Gastrocnemius medialis (tissue), 4 donors: Measurements from ENCODE around the gene PRELP. TPM values are rescaled to one million over a fixed set of nuclear protein-coding genes. Genes with fewer than 3 reads are reported as not detected.
A peak's percentile ranks its signal among the peaks of the same experiment; 100 is the strongest.
"Not testable (repeated sequence)": the region's sequence is repeated elsewhere in the genome, so short reads cannot be mapped to it uniquely, and the experiment has no call there.

Source experiments
- ATAC-seq, 2 donors: fragments of 150-250 bp; one replicate each; pipeline ENCODE4 v1.9.1; 2016
- DNase-seq, 2 donors: peaks; one replicate each; pipeline ENCODE4 v3.0.0-alpha.2; 2019
- H3K27ac ChIP-seq, 4 donors: fragments of 200-600 bp; sonication (generic); 1 replicate in 1 of 4; 2 replicates in 3 of 4; pipeline ENCODE4 v1.5.1; 2016 to 2018; ENCODE audit warnings: mild to moderate bottlenecking in 2 of 4, moderate library complexity in 1 of 4
- H3K27me3 ChIP-seq, 3 donors: fragments of 200-600 bp; sonication (generic) in 2 of 3; 1 replicate in 1 of 3; 2 replicates in 2 of 3; pipeline versions ENCODE4 v1.5.1 to v1.6.0; 2016 to 2019; ENCODE audit warnings: mild to moderate bottlenecking in 1 of 3, moderate library complexity in 1 of 3
- H3K36me3 ChIP-seq, 2 donors: fragments of 200-600 bp; sonication (generic) in 1 of 2; one replicate each; pipeline ENCODE4 v1.5.1; 2017 to 2018
- H3K4me1 ChIP-seq, 2 donors: fragments of 200-600 bp; sonication (generic) in 1 of 2; one replicate each; pipeline ENCODE4 v1.5.1; 2016 to 2017; ENCODE audit warnings: mild to moderate bottlenecking in 2 of 2
- H3K4me3 ChIP-seq, 4 donors: fragments of 200-600 bp; sonication (generic) in 3 of 4; 1 replicate in 1 of 4; 2 replicates in 3 of 4; pipeline ENCODE4 v1.5.1; 2016 to 2019; ENCODE audit warnings: mild to moderate bottlenecking in 2 of 4
- H3K9me3 ChIP-seq, 3 donors: fragments of 200-600 bp; sonication (generic) in 2 of 3; 1 replicate in 1 of 3; 2 replicates in 2 of 3; pipeline ENCODE4 v1.5.1; 2016 to 2019
- POLR2A ChIP-seq, 2 donors: fragments of 450-650 bp; IDR thresholded peaks; one replicate each; pipeline ENCODE4 v1.6.1; 2017; ENCODE audit warnings: antibody characterized with exemption in 2 of 2, mild to moderate bottlenecking in 2 of 2, moderate library complexity in 2 of 2
- in situ Hi-C, 4 donors: fragments of 200-750 bp; cut with MboI; loops; one replicate each; pipeline versions ENCODE4 v1.15.0 to v1.8.0; 2017; ENCODE audit warnings: low sequenced_read_pairs in 4 of 4
- intact Hi-C: fragments of 100-400 bp; cut with DNase I; formaldehyde crosslinking; loops from one replicate; pipeline ENCODE4 v1.15.1; 2023; ENCODE audit warnings: low total_unique reads
- total RNA-seq, 4 donors: library from RNA; depleted of rRNA; stranded (reverse); fragments of >200 nt; gene quantifications; one replicate each; pipeline versions ENCODE4 v1.1.0 to v1.2.3, GENCODE V29; 2016
- TF ChIP-seq, protein P1 (sequence below), 5 experiments: fragments of 450-650 bp in 3 of 5; fragments of 200-600 bp in 2 of 5; sonication (generic) in 2 of 5; IDR thresholded peaks in 4 of 5; conservative IDR thresholded peaks in 1 of 5; 1 replicate in 4 of 5; 2 replicates in 1 of 5; pipeline ENCODE4 v1.5.1; 2016 to 2019; ENCODE audit warnings: antibody characterized with exemption in 5 of 5, mild to moderate bottlenecking in 3 of 5, moderate library complexity in 3 of 5

The PRELP gene
- total RNA-seq, 4 donors from 2014 or later, result 12.2 to 32.6 (median 16.9) TPM

DNA sequence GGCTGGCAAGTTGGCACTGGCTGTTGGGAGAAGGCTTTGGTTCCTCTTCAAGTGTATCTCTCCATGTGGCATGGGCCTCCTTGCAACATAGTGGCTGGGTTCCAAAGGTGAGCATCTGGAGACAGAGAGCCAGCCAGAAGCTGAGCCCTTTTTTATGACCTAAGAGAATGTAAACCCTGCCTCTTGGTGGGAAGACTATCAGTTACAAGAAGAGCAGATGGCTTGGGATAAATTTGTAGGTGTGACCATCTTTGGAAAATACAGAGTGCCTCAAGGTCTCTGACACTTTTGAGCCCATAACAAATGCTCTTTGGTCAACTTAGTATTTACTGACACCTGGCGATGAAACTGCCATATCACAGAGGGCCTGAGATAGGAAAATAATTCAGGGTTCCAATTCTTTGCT, 31.4 kb upstream of the PRELP start:
- TF ChIP-seq, protein P1, sequence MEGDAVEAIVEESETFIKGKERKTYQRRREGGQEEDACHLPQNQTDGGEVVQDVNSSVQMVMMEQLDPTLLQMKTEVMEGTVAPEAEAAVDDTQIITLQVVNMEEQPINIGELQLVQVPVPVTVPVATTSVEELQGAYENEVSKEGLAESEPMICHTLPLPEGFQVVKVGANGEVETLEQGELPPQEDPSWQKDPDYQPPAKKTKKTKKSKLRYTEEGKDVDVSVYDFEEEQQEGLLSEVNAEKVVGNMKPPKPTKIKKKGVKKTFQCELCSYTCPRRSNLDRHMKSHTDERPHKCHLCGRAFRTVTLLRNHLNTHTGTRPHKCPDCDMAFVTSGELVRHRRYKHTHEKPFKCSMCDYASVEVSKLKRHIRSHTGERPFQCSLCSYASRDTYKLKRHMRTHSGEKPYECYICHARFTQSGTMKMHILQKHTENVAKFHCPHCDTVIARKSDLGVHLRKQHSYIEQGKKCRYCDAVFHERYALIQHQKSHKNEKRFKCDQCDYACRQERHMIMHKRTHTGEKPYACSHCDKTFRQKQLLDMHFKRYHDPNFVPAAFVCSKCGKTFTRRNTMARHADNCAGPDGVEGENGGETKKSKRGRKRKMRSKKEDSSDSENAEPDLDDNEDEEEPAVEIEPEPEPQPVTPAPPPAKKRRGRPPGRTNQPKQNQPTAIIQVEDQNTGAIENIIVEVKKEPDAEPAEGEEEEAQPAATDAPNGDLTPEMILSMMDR (IDR thresholded peaks at IDR 0.05 in 4 of 5, conservative IDR thresholded peaks at IDR 0.05 in 1 of 5), result no peak
- no peak for TF ChIP-seq POLR2A (IDR thresholded peaks at IDR 0.05)
- peak overlapping the region in 2 of 4 donors; percentile 34 to 48 for H3K27ac ChIP-seq
- DNase-seq (peak in 1 of 2 donors; percentile 28), ATAC-seq (no peak)
- in situ Hi-C loops (loop anchor here in 1 of 4 donors (10.0 kb wide), 1 partner anchor 79 kb away; no protein-coding TSS in a partner anchor), intact Hi-C loops (loop anchor here (5.0 kb wide), 3 partner anchors 37 to 102 kb away; no protein-coding TSS in a partner anchor)
- no peaks in the 10 kb centered on the region for H3K4me1 ChIP-seq
- H3K4me3 ChIP-seq, result no peak overlapping the region
- H3K27me3 ChIP-seq, result no peaks in the 10 kb centered on the region
- no peaks in the 10 kb centered on the region for H3K36me3 ChIP-seq
- no peaks in the 10 kb centered on the region for H3K9me3 ChIP-seq

DNA sequence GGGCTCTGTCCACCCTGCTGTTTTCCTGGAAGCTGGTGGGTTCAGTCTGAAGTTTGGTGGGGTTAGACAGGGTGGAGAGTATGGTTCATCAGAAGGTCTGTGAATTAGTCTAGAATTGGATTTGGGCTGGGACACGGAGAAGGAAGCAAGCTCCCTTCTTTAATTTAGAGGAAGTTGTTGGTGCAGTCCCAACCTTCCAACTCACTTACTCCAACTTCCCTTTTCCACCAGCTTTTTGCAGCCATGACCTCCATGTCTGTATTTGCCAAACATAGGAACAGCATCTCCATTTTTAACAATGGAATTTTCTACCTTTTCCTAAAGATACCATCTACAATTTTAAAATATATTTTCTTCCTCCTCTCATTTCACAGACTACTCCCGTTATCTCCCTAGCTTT, 28.5 kb upstream of the PRELP start:
- Histone ChIP-seq H3K9me3 (no peaks in the 10 kb centered on the region), H3K36me3 (no peaks in the 10 kb centered on the region), H3K4me3 (no peak overlapping the region), H3K27me3 (no peaks in the 10 kb centered on the region), H3K27ac (no peak overlapping the region), H3K4me1 (no peaks in the 10 kb centered on the region)
- in situ Hi-C loops, result loop anchor here in 1 of 4 donors (10.0 kb wide), 1 partner anchor 82 kb away; no protein-coding TSS in a partner anchor
- intact Hi-C loops, result no loop called here
- no peak for ATAC-seq
- no peak for TF ChIP-seq POLR2A (IDR thresholded peaks at IDR 0.05)
- TF ChIP-seq, protein P1 (IDR thresholded peaks at IDR 0.05 in 4 of 5, conservative IDR thresholded peaks at IDR 0.05 in 1 of 5), result no peak
- DNase-seq, result no peak

DNA sequence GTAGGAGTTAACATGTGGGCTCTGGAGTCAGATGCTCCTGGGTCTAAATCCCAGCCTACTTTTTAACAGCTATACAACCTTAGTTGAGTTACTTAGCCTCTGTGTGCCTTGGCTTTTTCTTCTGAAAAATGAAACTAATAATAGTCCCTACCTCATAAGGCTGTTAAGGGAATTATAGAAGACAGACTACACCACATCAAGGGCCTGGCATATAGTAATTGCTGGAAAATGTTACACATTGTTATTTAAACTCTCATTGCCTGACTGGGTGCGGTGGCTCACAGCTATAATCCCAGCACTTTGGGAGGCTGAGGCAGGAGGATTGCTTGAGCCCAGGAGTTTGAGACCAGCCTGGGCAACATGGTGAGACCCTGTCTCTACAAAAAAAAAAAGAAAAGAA, 28.0 kb upstream of the PRELP start:
- H3K4me1 ChIP-seq, H3K27me3 ChIP-seq, DNase-seq, H3K4me3 ChIP-seq, ATAC-seq, intact Hi-C loops, H3K9me3 ChIP-seq, H3K36me3 ChIP-seq: not testable (repeated sequence)
- H3K27ac ChIP-seq, result peak overlapping the region in 2 of 4 donors; percentile 44 to 54
- in situ Hi-C loops, result loop anchor here in 1 of 4 donors (10.0 kb wide), 1 partner anchor 83 kb away; no protein-coding TSS in a partner anchor

DNA sequence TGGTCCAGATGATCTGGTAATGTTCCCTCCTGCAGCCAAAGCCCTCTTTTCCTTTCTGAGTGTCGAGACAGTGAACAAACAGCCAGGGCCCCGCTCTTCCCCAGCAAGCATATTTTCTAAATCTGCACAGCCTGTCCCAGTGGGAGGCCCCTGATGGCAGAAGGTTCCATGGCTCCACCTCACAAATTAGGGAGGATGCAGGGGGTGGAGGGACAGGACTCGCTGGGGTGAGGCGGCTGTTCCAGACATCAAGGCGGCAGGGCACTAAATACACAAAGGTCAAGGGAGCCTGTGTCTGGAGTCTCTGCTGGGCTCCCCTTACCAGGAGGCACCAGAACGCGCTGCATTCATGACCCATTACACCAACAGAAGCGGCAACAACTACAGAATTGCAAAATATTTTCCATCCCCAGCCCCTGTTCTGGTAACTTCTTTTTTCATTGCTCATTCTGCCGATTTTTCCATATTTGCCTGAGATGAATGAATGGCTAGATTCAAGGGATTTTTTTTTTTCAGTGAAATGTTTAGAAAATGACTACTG, 27.0 kb upstream of the PRELP start:
- H3K36me3 ChIP-seq, result no peaks in the 10 kb centered on the region
- in situ Hi-C loops (loop anchor here in 1 of 4 donors (10.0 kb wide), 1 partner anchor 84 kb away; no protein-coding TSS in a partner anchor), intact Hi-C loops (no loop called here)
- H3K4me3 ChIP-seq, result no peak overlapping the region
- no peak for TF ChIP-seq POLR2A (IDR thresholded peaks at IDR 0.05)
- TF ChIP-seq, protein P1 (IDR thresholded peaks at IDR 0.05 in 4 of 5, conservative IDR thresholded peaks at IDR 0.05 in 1 of 5), result no peak
- peak in 1 of 2 donors; percentile 57 for DNase-seq
- peak; percentile 37 to 62 for ATAC-seq
- H3K9me3 ChIP-seq, result no peaks in the 10 kb centered on the region
- H3K4me1 ChIP-seq, result no peaks in the 10 kb centered on the region
- H3K27me3 ChIP-seq, result peaks cover 0 to 5% (median 0%) of the 10 kb centered on the region in 3 donors
- peak overlapping the region; percentile 44 to 62 (median 56) for H3K27ac ChIP-seq

DNA sequence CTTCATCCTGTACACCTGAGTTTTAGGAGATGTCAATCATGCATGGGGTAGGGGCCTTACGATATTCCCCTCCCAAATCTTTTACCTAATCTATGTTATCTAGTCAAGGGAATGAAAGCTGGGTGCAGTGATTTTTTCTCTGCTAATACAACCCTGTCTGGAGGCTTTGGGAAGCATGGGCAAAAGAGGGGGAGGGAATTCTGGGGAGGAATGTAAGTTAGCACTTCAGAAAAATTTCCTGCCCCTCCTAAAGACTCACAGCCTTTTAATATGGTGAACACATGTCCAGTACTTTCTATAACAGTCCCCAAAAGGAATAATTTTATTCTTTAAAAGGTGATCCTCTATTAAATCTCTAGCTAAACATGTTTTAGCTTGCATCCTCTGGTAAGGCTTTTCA, 25.6 kb upstream of the PRELP start:
- H3K27ac ChIP-seq, result no peak overlapping the region
- ATAC-seq, result no peak
- no peaks in the 10 kb centered on the region for H3K4me1 ChIP-seq
- peaks cover 0 to 10% (median 8%) of the 10 kb centered on the region in 3 donors for H3K27me3 ChIP-seq
- DNase-seq, result no peak
- intact Hi-C loops (no loop called here), in situ Hi-C loops (no loop called here)
- H3K36me3 ChIP-seq, result no peaks in the 10 kb centered on the region
- H3K4me3 ChIP-seq, result no peak overlapping the region
- TF ChIP-seq POLR2A (IDR thresholded peaks at IDR 0.05), result no peak
- TF ChIP-seq, protein P1 (IDR thresholded peaks at IDR 0.05 in 4 of 5, conservative IDR thresholded peaks at IDR 0.05 in 1 of 5), result no peak
- no peaks in the 10 kb centered on the region for H3K9me3 ChIP-seq
